GM21367 (cell line): ENCODE results near the gene PHF2.

ENCODE experiments used
- ATAC-seq: cut with Tn5 transposase; IDR thresholded peaks from one replicate; pipeline ENCODE4 v1.9.1; 2021; ENCODE audit not compliant: unreplicated experiment

The PHF2 gene

GRCh38 chr9:93622691-93623090, 46.3 kb downstream of the PHF2 start:
- no peak for ATAC-seq

- no peak for ATAC-seq
Observed at GRCh38 chr9:93623753-93624152, 47.4 kb downstream of the PHF2 start.

- no peak for ATAC-seq
Observed at GRCh38 chr9:93624431-93624834, 48.0 kb downstream of the PHF2 start.

DNA sequence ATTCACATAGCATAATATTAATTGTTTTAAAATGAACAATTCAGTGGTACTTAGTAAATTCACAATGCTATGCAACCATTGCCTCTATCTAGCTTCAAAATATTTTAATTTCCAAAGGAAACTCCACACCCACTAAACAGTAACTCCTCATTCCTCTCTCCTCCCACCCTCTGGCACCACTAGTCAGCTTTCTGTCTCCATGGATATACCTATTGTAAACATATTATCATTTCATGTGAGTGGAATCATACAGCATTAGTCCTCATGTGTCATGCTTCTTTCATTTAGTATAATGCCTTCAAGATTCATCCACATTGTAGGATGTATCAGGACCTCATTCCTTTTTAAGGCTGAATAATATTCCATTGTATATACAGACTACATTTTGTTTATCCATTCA, 48.6 kb downstream of the PHF2 start:
- ATAC-seq: no peak

DNA sequence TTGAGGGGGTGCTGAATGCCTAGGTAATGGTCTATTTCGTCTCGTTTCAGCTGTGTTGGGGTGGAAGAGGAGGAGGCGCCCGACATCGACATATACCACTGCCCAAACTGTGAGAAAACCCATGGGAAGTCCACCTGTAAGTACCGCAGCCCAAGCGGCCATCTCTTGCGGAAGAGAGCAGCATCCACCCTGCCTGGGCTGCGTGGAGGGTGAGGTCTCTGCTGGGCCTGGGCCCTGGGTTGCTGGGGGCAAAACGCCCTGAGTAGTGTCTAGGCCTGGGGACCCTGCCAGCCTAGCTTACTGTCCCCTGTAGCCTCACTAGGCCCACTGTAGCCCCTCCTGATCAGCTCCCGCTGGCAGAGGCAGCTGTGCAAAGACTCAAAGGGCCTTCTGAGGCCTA, 53.5 kb downstream of the PHF2 start:
- no peak for ATAC-seq

- ATAC-seq: no peak
Observed at GRCh38 chr9:93630806-93631411, 54.5 kb downstream of the PHF2 start.

GRCh38 chr9:93633492-93634221, 57.3 kb downstream of the PHF2 start:
- no peak for ATAC-seq

GRCh38 chr9:93634311-93635185, 58.2 kb downstream of the PHF2 start:
- ATAC-seq: no peak

DNA sequence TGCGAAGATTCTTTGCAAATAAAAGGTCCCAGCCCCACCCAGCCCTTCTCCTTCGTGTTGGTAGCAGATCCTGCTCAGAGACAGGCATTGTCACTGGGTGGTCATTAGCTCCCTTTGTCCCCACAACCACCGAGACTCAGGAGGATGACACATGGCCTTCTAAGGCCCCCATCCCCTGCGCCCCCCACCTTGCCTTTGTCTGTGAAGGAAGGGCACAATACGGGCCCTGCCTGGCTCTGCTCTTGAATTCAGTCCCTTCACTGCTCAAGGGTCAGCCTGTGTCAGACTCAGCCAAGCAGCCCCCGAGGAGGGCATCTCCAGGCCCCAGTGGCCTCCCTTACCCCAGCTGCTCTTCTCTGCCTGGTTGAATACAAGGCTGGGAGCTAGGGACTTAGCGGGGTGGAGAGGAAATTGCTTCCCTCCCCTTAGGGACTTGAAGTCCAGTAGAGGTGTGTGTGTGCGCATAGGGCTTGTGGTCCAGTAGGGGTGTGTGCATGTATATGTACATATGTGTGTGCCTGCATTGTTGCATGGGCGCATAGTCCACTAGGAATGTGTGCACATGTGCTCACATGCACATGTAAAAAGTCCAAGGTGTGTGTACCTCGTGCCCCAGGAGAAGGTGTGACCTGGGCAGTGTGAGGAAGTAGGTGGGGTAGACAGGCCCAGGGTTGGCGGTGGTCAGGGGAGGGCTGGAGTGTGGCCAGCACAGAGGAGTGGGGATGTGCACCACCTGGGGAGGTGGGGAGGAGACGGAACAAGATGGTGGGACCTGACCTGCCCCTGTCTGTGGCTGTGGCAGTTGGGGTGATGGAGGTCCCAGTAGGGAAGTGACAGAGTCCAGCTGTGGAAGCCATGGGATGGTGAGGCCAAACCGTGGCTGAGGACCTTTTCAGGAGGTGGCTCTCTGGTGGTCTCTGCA, 59.1 kb downstream of the PHF2 start:
- no peak for ATAC-seq

- ATAC-seq: no peak
Observed at GRCh38 chr9:93636172-93636661, 59.8 kb downstream of the PHF2 start.

DNA sequence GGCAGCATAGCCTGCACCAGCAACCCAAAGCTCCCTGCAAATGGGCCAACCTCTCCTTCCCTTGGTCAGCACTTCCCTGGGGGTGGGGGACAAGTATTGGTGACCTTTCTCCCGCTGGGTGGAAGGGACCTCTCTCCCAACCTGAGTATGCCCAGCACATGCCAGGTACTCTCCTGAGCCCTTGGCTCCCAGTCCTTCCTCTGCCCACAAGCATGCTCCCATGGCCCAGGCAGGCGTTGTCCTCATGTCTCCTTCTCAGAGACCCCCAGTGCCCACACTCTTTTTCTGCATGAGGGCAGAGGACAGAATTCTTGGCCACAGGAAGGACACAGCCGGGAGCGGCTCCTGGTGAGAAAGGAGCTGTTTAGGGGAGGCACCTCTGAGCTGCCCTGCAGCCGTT, 60.3 kb downstream of the PHF2 start:
- ATAC-seq: no peak

DNA sequence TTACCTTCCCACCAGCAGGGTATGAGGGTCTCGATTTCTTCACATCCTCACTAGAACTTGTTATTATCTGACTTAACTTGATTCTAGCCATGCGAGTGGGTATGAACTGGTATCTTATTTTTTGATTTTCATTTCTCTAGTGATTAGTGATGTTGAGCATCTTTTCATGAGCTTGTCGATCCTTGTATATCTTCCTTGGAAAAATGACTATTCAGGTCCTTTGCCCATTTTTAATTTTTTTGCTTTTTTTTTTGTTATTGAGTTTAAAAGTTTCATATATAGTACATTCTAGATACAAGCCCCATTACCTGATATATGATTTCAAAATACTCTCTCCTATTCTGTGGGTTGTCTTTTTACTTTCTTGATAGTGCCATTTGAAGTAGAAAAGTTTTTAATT, 61.5 kb downstream of the PHF2 start:
- ATAC-seq: no peak

DNA sequence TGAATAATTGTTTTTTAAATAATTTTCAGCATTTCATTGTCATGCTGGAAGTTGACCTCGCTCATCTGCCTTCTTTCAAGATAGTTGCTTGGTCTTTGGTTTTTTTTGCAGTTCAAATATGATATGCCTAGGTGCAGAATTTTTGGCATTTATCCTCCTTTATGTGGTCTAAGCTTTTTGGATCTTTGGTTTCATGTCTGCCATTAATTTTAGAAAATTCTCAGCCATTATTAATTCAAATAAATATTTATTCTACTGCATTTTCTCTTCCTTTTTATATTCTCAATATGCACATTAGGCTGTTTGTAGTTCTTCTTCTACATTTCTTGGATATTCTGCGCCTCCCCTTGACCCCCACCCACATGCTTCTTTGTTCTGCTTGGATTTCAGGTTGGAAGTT, 63.6 kb downstream of the PHF2 start:
- ATAC-seq: no peak

DNA sequence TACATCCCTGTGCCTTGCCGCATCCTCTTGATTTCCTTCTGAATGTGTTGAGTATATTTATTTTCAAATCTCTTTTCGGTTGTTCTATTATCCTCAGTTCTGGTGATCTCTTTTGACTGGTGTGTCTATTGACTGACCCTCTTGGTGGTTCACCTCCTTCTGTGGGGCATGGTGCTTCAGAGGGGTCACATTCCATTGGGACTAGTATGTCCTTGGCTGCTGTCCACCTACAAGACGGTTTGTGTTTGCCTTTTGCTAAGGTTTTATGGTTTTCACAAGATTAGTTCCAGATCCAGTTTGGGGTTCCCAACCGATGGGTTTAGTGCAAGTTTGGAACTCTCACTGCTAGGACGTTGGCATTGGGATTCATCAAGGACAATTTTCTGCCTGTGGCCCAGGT, 66.6 kb downstream of the PHF2 start:
- no peak for ATAC-seq

DNA sequence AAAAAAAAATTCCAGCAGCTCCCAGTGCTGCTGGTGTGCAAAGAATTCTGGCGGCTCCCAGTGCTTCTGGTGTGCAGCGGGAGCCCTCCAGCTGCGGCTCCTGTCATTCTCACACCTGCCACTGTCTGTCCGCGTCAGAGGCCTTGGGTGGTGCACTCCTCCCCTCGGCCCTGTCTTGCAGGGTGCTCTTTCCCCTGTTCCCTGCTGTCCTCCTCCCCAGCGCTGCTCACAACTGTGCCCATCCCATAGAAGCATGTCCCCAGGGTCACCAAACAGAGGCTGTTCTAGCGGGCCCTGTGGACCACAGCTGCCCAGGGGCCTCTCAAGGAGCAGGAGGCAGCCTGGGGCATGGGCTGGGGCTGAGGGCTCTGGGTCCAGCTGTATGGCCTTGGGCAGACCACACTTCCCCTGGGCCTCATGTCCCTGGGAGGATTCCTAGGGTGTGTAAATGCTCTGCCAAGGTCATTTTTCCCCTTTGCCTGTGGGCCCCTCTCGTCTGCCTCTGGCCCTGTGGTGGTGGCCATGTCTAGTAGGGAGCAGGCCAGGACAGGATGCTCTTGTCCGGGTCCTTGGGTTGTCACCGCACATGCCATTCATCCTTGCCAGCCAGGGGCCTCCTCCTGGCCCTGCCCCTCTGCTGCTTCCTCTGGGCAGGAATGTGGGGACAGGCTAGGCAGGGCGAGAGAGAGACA, 68.2 kb downstream of the PHF2 start:
- no peak for ATAC-seq

DNA sequence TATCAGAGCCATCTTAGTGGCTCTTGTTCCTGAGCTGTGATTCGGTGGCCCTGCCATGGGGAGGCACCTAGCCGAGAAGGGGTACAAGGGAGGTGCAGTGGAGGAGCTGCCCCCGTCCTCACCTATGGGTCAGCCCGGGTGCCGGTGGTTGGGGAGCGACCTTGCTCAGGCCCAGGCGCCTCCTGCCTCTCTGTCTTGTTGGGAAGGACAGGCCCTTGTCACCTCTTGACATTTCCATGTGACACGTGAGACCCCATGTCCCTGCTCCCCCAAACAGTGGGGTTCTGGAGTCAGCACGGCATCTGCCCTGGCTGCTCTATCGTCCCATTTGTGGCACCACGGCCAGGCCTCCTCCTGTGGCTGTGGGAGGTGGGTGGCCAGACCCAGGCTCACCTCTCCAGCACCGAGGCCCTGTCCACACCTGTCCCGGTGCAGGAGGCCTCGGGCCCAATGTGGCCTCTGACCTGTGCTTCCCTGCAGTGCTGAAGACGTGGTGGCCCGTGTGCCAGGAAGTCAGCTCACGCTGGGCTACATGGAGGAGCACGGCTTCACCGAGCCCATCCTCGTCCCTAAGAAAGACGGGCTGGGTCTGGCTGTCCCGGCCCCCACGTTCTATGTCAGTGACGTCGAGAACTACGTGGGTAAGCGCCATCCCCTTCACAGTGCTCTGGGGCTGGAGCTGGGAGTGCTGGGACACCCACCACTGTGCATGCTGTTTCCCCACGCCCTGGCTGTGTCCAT, 68.9 kb downstream of the PHF2 start:
- ATAC-seq: no peak

GRCh38 chr9:93645921-93646639, 69.7 kb downstream of the PHF2 start:
- ATAC-seq: no peak

DNA sequence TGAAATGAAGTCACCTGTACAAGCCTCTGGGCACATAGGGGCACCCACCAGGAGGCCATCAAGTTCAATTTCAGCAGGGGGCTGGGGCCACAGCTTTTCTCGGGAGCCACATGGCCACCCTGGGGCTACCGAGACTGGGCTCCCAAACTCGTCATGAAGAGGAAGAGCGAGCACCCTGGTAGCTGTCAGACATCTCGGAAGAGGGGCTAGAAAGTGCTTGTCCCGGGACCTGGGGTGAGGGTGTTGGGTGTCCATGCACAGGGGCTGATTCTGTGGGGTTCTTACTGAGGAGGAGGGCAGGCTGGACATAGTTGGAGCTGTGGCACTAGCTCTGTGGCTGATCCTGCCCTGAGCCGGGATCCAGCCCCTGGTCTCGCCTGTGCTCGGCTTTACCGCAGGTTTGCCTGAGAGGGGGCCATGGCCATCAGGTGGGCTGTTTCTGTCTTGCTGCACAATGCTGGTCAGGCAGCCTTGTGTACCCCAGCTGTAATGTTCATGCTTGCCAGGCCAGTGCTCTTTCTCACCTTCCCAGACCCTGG, 70.3 kb downstream of the PHF2 start:
- no peak for ATAC-seq

DNA sequence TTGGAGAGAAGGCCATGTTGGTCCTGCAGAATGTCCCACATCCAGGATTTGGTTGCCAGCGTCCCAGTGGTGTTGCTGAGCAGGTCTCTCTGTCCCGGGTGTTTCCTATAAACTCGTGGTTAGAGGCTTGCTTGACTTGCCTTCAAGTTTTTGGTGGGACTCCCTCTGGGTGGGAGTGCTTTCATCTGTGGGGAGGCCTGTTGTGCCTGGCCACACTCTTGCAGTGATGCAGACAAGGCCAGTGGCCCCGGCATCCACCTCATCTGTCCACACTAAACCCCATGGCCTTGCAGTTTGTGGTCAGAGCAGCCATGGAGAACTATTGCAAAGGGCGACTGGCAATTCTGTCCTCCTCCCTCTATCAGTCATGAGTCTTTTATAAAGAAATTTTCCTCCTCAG, 71.8 kb downstream of the PHF2 start:
- no peak for ATAC-seq
